NCI-H128 (cell line): ENCODE measurements around the gene CSKMT.
A peak's percentile ranks its signal among the peaks of the same experiment; 100 is the strongest.
"Not testable (repeated sequence)": the region's sequence is repeated elsewhere in the genome, so short reads cannot be mapped to it uniquely, and the experiment has no call there.

Experiments used
- DNase-seq: peaks from one replicate; lab custom pipeline; 2025; ENCODE audit not compliant: unreplicated experiment; lab: John Stamatoyannopoulos, UW

CSKMT gene

GRCh38 chr11:62654297-62654696 is 10.8 kb upstream of the CSKMT start:
- no peak for DNase-seq

- DNase-seq, result no peak
Observed at GRCh38 chr11:62656796-62657429, 8.2 kb upstream of the CSKMT start.

GRCh38 chr11:62664405-62665074 is 572 bp upstream of the CSKMT start:
- peak; percentile 40 for DNase-seq

- DNase-seq, result no peak
Observed at GRCh38 chr11:62665599-62666258, 617 bp downstream of the CSKMT start.

GRCh38 chr11:62666259-62666926 is 1.3 kb downstream of the CSKMT start:
- no peak for DNase-seq

GRCh38 chr11:62667460-62667859 is 2.3 kb downstream of the CSKMT start:
- no peak for DNase-seq

GRCh38 chr11:62669420-62670161 is 4.5 kb downstream of the CSKMT start:
- DNase-seq, result no peak

GRCh38 chr11:62671236-62671607 is 6.1 kb downstream of the CSKMT start:
- DNase-seq, result no peak

- peak; percentile 81 for DNase-seq
Observed at GRCh38 chr11:62671608-62672389, 6.7 kb downstream of the CSKMT start, which contains the start of the genes LBHD1 and UQCC3. Gene LBHD1 (minus strand): TSS chr11:62672267. CDS start chr11:62670031, 2,236 bp downstream. Gene UQCC3 (plus strand): TSS chr11:62671673. CDS start chr11:62671746, 73 bp downstream.

GRCh38 chr11:62673196-62673525 is 8.0 kb downstream of the CSKMT start:
- no peak for DNase-seq

GRCh38 chr11:62675415-62675814 is 10.3 kb downstream of the CSKMT start:
- DNase-seq, result not testable (repeated sequence)

GRCh38 chr11:62676698-62677097 is 11.6 kb downstream of the CSKMT start:
- no peak for DNase-seq

GRCh38 chr11:62677156-62677555 is 12.0 kb downstream of the CSKMT start:
- DNase-seq, result no peak

GRCh38 chr11:62677714-62678113 is 12.6 kb downstream of the CSKMT start:
- no peak for DNase-seq

- no peak for DNase-seq
Observed at GRCh38 chr11:62678433-62678769, 13.3 kb downstream of the CSKMT start.

GRCh38 chr11:62678770-62679696 is 13.9 kb downstream of the CSKMT start, which contains the start of gene UBXN1:
Gene UBXN1 (minus strand): TSS chr11:62679073. CDS start chr11:62678923, 150 bp downstream.
- DNase-seq, result peak; percentile 53

- DNase-seq, result no peak
Observed at GRCh38 chr11:62680825-62681240, 15.7 kb downstream of the CSKMT start.

- no peak for DNase-seq
Observed at GRCh38 chr11:62682518-62682917, 17.4 kb downstream of the CSKMT start.
